BE2C (cell line): ENCODE results near the gene COA7.
"Not testable (repeated sequence)": the region's sequence is repeated elsewhere in the genome, so short reads cannot be mapped to it uniquely, and the experiment has no call there.

Experiments used
- DNase-seq: peaks from one replicate; pipeline ENCODE4 v3.0.0-alpha.2; 2020
- H3K27me3 ChIP-seq: fragments of 250-450 bp; sonication (Bioruptor Pico); 2 replicates; pipeline ENCODE4 v1.5.1; 2020; ENCODE audit warnings: mild to moderate bottlenecking
- H3K36me3 ChIP-seq: fragments of 250-450 bp; sonication (Bioruptor Pico); 2 replicates; pipeline ENCODE4 v1.5.1; 2020; ENCODE audit warnings: mild to moderate bottlenecking
- H3K4me1 ChIP-seq: fragments of 250-450 bp; sonication (Bioruptor Pico); 2 replicates; pipeline ENCODE4 v1.5.1; 2020
- H3K4me3 ChIP-seq: 2 replicates; pipeline ENCODE4 v1.5.1; 2011; ENCODE audit warnings: low read depth, low read length
- H3K9me3 ChIP-seq: fragments of 250-450 bp; sonication (Bioruptor Pico); 2 replicates; pipeline ENCODE4 v1.5.1; 2020
- CTCF ChIP-seq: IDR thresholded peaks from 2 replicates; pipeline ENCODE4 v1.5.1; 2012; ENCODE audit warnings: mild to moderate bottlenecking, low read depth, low read length

Gene COA7

GRCh38 chr1:52738893-52739292 is 40.7 kb upstream of the COA7 start:
- Histone ChIP-seq H3K9me3 (no peaks in the 10 kb centered on the region), H3K27me3 (no peaks in the 10 kb centered on the region), H3K4me1 (no peaks in the 10 kb centered on the region), H3K36me3 (no peaks in the 10 kb centered on the region), H3K4me3 (no peak overlapping the region)
- TF ChIP-seq CTCF: no peak
- no peak for DNase-seq

- no peaks in the 10 kb centered on the region for H3K4me1 ChIP-seq
- DNase-seq: no peak
- no peaks in the 10 kb centered on the region for H3K9me3 ChIP-seq
- H3K4me3 ChIP-seq: no peak overlapping the region
- no peak for TF ChIP-seq CTCF
- no peaks in the 10 kb centered on the region for H3K36me3 ChIP-seq
- no peaks in the 10 kb centered on the region for H3K27me3 ChIP-seq
Observed at GRCh38 chr1:52738148-52738547, 40.0 kb upstream of the COA7 start.

- not testable (repeated sequence) for H3K36me3 ChIP-seq, H3K27me3 ChIP-seq, DNase-seq, H3K4me3 ChIP-seq, H3K4me1 ChIP-seq, H3K9me3 ChIP-seq
Observed at GRCh38 chr1:52735371-52735770, 37.2 kb upstream of the COA7 start.

GRCh38 chr1:52733368-52733767 is 35.2 kb upstream of the COA7 start:
- no peak for TF ChIP-seq CTCF
- Histone ChIP-seq H3K27me3 (no peaks in the 10 kb centered on the region), H3K36me3 (no peaks in the 10 kb centered on the region), H3K4me3 (no peak overlapping the region), H3K9me3 (no peaks in the 10 kb centered on the region), H3K4me1 (no peaks in the 10 kb centered on the region)
- no peak for DNase-seq

- Histone ChIP-seq H3K27me3 (no peaks in the 10 kb centered on the region), H3K4me1 (no peaks in the 10 kb centered on the region), H3K9me3 (no peaks in the 10 kb centered on the region), H3K4me3 (no peak overlapping the region; the same call in 1 of the 2 replicates), H3K36me3 (no peaks in the 10 kb centered on the region)
- no peak for TF ChIP-seq CTCF
- DNase-seq: no peak
Observed at GRCh38 chr1:52727956-52728656, 30.0 kb upstream of the COA7 start.

- Histone ChIP-seq H3K9me3 (no peaks in the 10 kb centered on the region), H3K27me3 (no peaks in the 10 kb centered on the region), H3K4me3 (peak overlapping the region; percentile 85), H3K4me1 (no peaks in the 10 kb centered on the region), H3K36me3 (no peaks in the 10 kb centered on the region)
- peak; percentile 9 for DNase-seq
- TF ChIP-seq CTCF: no peak
Observed at GRCh38 chr1:52727114-52727586, 29.0 kb upstream of the COA7 start.
